SH-SY5Y (cell line): ENCODE measurements around the gene MRPS16.

ENCODE experiments used
- GATA2 ChIP-seq: IDR thresholded peaks from 2 replicates; pipeline ENCODE4 v1.6.1; 2011; ENCODE audit warnings: mild to moderate bottlenecking, low read depth, low read length
- GATA3 ChIP-seq: IDR thresholded peaks from 2 replicates; pipeline ENCODE4 v1.6.1; 2011; ENCODE audit warnings: low read depth, mild to moderate bottlenecking, low read length, moderate library complexity

DNA sequence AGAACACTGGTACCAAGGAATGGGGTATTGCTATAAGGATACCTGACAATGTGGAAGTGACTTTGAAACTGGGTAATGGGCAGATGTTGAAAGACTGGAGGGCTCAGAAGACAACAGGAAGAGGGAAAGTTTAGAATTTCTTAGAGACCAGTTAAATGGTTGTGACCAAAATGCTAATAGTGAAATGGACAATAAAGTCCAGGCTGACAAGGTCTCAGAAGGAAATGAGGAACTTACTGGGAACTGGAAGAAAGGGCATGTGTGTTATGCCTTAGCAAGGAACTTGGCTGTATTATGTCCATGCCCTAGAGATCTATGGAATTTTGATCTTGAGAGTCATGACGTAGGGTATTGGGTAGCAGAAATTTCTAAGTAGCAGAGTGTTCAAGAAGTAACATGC is 46.6 kb downstream of the MRPS16 start:
- TF ChIP-seq GATA2 (no peak), GATA3 (no peak)
